NCI-H1105 treated with DMSO at 0.1 percent for 48 hours (cell line): ENCODE measurements around the gene KRT6A.
A peak's percentile ranks its signal among the peaks of the same experiment; 100 is the strongest.
"Not testable (repeated sequence)": the region's sequence is repeated elsewhere in the genome, so short reads cannot be mapped to it uniquely, and the experiment has no call there.

Source experiments
- DNase-seq: peaks from one replicate; lab custom pipeline; 2025; lab: John Stamatoyannopoulos, UW

KRT6A gene

GRCh38 chr12:52500574-52500973, 7.5 kb upstream of the KRT6A start:
- DNase-seq, result not testable (repeated sequence)

DNA sequence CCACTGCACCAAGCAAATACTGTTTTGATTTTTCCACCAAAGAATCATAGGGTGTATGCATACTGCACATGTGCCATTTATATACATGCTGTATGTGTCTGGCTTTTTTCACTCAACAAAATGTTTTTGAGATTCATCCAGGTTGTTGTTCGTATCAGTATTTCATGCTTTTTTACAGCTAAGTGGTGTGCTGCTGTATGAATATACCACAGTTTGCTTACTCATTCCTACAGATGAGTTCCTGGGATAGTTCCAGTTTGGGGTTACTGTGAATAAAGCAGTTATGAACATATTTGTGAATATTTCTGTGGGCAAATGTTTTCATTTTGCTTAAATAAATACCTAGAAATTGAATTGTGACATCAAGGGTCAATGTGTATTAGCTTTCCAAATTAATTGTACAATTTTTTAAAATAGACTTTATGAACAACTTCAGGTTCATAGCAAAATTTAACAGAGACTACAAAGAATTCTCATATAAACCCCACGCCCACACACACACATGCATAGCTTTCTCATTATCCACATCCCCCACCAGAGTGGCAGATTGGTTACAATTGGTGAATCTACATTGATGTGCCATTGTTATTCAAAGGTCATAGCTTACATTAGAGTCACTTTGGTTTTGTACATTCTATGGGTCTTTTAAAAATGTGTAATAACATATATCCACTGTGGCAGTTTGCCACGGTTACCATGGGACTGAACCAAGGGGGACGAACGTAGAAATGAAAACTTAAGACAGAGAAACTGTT, 6.9 kb upstream of the KRT6A start:
- DNase-seq, result no peak

- DNase-seq, result no peak
Measured at GRCh38 chr12:52498946-52499345, 5.9 kb upstream of the KRT6A start.

DNA sequence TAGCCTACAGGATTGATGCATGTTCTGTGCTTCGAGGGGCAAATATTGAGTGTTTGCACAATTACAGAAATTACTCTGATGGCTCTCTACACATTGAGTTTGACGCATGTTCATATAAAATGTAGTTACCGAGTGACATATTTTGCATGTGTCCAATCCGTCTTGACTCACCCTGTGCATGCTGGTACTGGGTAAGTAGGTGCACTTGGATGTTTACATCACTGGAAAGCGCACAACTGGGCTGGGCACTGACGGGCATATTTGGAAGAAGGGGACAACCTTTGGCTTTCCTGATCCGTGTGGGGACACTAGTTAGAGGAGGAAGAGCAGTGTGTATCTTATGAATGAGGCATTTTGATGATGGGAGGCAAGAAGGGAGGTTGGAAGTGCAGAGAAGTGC, 4.9 kb upstream of the KRT6A start:
- no peak for DNase-seq

DNA sequence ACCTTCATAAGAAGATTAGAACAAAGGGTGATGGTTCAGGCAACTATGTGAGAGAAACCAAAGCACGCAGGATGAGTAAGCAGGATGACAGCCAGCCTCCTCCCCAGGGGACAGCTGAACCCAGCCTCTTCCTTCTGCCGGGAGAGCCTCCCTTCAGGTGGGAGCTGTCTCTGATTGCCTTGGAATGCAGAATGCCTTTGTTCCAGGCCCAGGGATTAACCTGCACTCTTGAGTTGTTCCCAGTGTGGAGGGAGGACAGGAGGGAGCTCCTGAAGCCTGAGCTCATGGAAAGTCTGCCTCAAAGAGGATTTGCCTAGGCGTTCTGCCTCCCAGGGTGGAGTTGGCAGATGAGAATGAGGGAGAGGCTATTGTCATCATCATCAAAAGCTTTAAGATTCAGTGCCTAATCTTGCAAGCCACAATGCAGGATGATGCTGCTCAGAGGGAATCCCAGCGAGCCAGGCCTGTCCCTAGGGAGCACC, 3.6 kb upstream of the KRT6A start:
- no peak for DNase-seq

GRCh38 chr12:52496054-52496453, 3.0 kb upstream of the KRT6A start:
- DNase-seq, result peak; percentile 61

GRCh38 chr12:52495389-52495788, 2.3 kb upstream of the KRT6A start:
- DNase-seq, result peak; percentile 85

DNA sequence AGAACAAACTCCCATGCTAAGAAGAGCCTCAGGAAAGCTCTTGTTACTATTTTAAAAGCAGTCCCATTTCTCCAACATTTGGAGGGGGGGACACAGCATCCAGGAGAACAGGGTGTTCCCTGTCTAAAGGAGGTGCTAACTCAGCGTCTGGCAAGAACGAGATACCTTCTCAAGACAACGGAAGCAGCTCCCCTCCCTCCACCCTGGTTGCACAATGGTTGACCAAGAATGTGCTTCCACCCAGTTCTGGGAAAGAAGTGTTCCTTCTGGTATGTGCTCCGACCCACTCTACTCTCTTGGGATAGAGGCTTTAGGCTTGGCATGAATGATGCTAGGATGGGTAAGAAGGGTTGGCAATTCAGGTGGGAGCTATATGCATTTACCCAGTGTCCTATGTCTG, 1.5 kb upstream of the KRT6A start:
- no peak for DNase-seq

DNA sequence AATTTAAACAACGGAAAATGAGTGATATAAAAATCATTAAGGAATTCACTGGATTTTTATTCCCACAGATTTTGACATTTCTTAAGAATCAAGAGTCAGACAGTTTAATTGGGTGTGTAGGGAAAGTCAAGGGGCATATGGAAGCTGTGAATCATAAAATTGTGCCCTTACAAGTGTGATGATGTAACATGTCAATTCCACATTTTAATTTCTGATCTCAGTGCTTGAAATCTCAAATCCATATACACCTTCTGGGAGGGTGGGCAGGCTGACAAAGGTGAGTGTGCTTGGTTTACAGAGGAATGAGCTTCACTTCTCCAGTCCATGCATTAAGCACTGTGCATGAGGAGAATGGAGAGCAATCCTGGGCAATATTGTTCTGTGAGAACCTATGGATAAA, 1.0 kb upstream of the KRT6A start:
- no peak for DNase-seq

- DNase-seq, result not testable (repeated sequence)
Measured at GRCh38 chr12:52492405-52492804, 652 bp downstream of the KRT6A start.

- not testable (repeated sequence) for DNase-seq
Measured at GRCh38 chr12:52491495-52491894, 1.6 kb downstream of the KRT6A start.

GRCh38 chr12:52488736-52489135, 4.3 kb downstream of the KRT6A start:
- no peak for DNase-seq

DNA sequence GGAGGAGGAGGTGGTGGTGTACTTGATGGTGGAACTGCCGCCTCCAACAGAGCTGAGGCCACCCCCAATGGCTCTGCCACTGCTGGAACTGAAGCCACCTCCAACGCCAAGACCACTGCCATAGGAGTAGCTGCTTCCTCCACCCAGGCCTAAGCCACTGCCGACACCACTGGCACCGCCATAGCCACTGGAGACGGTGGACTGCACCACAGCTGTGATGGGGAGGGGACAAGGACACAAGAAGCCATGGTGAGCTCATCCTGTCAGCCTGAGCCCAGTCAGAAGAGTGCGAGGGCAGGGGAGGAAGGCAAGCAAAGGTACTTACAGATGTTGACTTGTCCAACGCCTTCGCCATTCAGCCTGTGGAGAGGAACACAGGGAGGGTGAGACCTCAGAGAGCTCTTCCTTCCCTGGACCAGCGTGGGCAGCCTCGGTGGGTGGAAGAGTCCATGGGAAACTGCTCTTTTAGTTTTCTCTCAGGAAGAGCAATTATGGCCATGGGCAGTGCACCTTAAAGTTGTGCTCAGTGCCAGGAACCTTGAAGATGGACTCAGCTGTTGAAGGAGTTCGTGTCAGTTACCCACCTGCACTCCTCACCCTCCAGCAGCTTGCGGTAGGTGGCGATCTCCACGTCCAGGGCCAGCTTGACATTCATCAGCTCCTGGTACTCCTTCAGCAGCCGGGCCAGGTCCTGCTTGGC, 5.2 kb downstream of the KRT6A start:
- DNase-seq, result not testable (repeated sequence)

- DNase-seq, result no peak
Measured at GRCh38 chr12:52487211-52487610, 5.8 kb downstream of the KRT6A start.

DNA sequence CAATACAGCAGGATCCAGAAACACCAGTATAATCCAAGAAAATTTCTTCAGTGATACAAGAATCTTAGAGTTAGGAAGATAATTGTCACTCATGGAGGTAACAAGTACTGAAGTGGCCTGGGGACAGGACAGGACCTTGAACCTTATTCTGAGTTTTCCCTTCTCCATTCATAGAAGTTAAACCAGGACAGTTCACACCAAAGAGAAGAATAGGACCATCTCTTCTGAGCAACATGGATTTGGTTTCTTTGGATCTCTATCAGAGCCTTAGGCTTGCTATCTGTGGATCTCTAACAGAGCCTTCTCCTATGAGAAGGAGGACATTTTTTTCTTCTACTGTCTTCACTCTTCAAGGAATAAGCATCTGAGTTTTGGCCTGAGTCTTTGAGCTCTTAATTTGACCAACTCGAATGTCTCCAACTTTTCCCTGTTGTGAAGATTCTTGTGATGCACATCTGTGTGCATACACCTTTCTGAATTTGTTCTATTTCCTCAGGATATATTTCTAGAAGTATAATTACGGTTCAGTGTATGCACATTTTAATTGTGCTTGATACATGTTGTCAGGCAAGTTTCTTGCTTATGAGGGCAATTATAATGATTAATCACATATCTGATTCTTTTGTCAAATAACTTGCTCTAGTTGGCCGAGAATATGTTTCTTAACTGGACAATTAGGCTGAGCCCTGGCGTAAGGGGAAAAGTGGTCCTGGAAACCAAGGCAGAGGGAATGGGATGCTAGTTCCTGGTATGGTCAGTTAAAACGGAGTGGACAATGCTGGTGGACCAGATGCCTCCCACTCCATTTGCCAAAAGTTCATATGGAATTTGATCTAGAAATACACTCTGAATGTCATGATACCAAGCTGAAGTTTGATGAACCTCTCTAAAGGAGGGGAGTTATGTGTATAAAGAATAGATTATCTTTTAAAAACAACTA, 6.6 kb downstream of the KRT6A start:
- DNase-seq, result no peak

- DNase-seq, result no peak
Measured at GRCh38 chr12:52480073-52480472, 13.0 kb downstream of the KRT6A start.

GRCh38 chr12:52477651-52478050, 15.4 kb downstream of the KRT6A start:
- no peak for DNase-seq

DNA sequence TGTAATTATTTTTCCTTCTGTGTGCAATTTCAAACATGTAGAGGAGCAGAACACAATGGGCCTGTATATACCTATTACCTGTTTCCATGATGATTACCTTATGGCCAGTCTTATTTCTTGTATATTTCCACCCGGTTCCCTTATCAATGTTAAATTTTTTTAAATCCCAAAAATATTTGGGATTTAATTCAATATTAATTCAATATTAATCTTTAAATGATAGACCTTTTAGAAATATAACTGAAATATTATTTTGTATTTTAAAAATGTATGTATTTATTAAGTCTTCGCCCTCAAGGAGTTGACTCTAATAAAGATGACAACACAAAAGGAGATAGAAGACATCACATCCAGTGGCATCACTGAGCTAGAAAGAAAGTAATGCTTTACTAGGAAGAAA, 18.8 kb downstream of the KRT6A start:
- no peak for DNase-seq

- DNase-seq, result no peak
Measured at GRCh38 chr12:52473768-52474167, 19.3 kb downstream of the KRT6A start, which contains the start of gene KRT6C. Gene KRT6C (minus strand): TSS chr12:52473805. CDS start chr12:52473737, 68 bp downstream.

GRCh38 chr12:52469853-52470252, 23.2 kb downstream of the KRT6A start:
- DNase-seq, result no peak

- no peak for DNase-seq
Measured at GRCh38 chr12:52464897-52465296, 28.2 kb downstream of the KRT6A start.

GRCh38 chr12:52461693-52462092, 31.4 kb downstream of the KRT6A start:
- DNase-seq, result no peak
